Stomach (tissue), 4 donors: ENCODE results near the gene INS.

ENCODE experiments used
- EP300 ChIP-seq: sonication (generic); formaldehyde crosslinking; IDR thresholded peaks from one replicate; pipeline ENCODE4 v1.6.1; 2017; ENCODE audit warnings: antibody characterized with exemption
- POLR2A ChIP-seq, 4 donors: fragments of 450-650 bp; IDR thresholded peaks; one replicate each; pipeline ENCODE4 v1.6.1; 2016; ENCODE audit warnings: antibody characterized with exemption in 4 of 4, control low read depth in 2 of 4, mild to moderate bottlenecking in 1 of 4, moderate library complexity in 1 of 4
- POLR2AphosphoS5 ChIP-seq, 3 donors: sonication (generic); formaldehyde crosslinking; IDR thresholded peaks; one replicate each; pipeline ENCODE4 v1.6.1; 2016; ENCODE audit warnings: antibody characterized with exemption in 3 of 3
- TF ChIP-seq, protein P1 (sequence below), 7 experiments: fragments of 450-650 bp in 4 of 7; fragments of 200-600 bp in 3 of 7; sonication (generic) in 3 of 7; IDR thresholded peaks; one replicate each; pipeline ENCODE4 v1.5.1; 2016 to 2019; ENCODE audit warnings: antibody characterized with exemption in 7 of 7, control low read depth in 2 of 7, mild to moderate bottlenecking in 1 of 7

DNA sequence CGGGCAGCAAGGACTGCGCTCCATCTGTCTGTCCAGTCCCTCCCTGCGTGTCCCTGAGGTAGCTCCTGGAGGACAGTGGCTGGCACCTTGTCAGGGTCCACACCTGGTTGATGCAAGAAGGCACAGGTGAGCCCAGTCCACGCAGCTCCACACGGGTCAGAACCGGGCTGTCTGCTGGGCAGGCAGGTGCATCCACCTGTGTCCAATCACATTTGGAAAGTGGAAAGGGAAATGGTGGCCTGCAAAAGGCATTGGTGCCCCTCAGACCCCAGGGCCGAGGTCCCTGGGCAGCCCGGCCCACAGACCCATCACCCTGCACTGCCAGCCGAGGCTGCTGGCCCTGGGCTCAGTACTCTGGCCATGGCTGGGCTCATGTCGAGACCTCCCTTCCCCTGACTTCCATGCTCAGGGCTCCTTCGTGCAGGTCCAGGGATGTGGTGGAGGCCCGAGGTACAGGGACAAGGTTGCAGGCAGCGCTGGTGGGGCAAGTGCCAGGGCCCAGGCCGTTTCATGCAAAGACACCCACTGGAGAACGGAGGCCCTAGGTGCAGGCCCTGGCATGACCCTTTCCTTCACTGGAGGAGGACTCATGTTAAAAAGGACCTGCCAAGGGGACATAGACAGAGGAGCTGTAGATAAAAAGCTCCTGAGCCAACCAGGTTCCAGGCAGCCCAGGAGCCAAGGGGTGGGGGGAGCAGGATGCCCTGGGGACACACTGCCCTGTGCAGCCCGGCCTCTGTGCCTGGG, 49.5 kb upstream of the INS start:
- TF ChIP-seq, protein P1, sequence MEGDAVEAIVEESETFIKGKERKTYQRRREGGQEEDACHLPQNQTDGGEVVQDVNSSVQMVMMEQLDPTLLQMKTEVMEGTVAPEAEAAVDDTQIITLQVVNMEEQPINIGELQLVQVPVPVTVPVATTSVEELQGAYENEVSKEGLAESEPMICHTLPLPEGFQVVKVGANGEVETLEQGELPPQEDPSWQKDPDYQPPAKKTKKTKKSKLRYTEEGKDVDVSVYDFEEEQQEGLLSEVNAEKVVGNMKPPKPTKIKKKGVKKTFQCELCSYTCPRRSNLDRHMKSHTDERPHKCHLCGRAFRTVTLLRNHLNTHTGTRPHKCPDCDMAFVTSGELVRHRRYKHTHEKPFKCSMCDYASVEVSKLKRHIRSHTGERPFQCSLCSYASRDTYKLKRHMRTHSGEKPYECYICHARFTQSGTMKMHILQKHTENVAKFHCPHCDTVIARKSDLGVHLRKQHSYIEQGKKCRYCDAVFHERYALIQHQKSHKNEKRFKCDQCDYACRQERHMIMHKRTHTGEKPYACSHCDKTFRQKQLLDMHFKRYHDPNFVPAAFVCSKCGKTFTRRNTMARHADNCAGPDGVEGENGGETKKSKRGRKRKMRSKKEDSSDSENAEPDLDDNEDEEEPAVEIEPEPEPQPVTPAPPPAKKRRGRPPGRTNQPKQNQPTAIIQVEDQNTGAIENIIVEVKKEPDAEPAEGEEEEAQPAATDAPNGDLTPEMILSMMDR (IDR thresholded peaks at IDR 0.05), result no peak
- no peak for TF ChIP-seq POLR2A (IDR thresholded peaks at IDR 0.05)
- no peak for TF ChIP-seq POLR2AphosphoS5 (IDR thresholded peaks at IDR 0.05)
- TF ChIP-seq EP300, result no peak
